K562 (cell line): Measurements from ENCODE around the gene ODC1. TPM values are rescaled to one million over a fixed set of nuclear protein-coding genes. Genes with fewer than 3 reads are reported as not detected.
A peak's percentile ranks its signal among the peaks of the same experiment; 100 is the strongest.

ENCODE experiments used
- CHCHD3 ChIP-seq: fragments of 250-450 bp; sonication (Bioruptor Pico); IDR thresholded peaks from 2 replicates; pipeline ENCODE4 v2.1.2; 2022; ENCODE audit warnings: mild to moderate bottlenecking
- COPS2 ChIP-seq: fragments of 450-650 bp; conservative IDR thresholded peaks from 2 replicates; pipeline ENCODE4 v1.6.1; 2016; ENCODE audit warnings: mild to moderate bottlenecking, moderate library complexity
- CREBBP ChIP-seq: IDR thresholded peaks from one replicate; pipeline ENCODE4 v1.6.1; 2012; ENCODE audit warnings: low read depth, mild to moderate bottlenecking, control low read depth, inconsistent platforms, low read length
- CTBP1 ChIP-seq: fragments of 450-650 bp; IDR thresholded peaks from 2 replicates; pipeline ENCODE4 v1.6.1; 2016; ENCODE audit warnings: borderline replicate concordance
- HCFC1 ChIP-seq: IDR thresholded peaks from 2 replicates; pipeline ENCODE4 v1.6.1; 2012; ENCODE audit warnings: low read depth, low read length, improper control_type of control experiment
- HMG20A ChIP-seq: fragments of 450-650 bp; formaldehyde crosslinking; conservative IDR thresholded peaks from 2 replicates; pipeline ENCODE4 v1.4.0; 2020; ENCODE audit warnings: mild to moderate bottlenecking, mixed read lengths
- ID3 ChIP-seq, 2 experiments: fragments of 250-450 bp in 1 of 2; fragments of 450-650 bp in 1 of 2; sonication (Bioruptor Pico) in 1 of 2; IDR thresholded peaks; 2 replicates each; pipeline versions ENCODE4 v1.6.1 to v1.8.0; 2016 to 2021; ENCODE audit warnings: mild to moderate bottlenecking in 2 of 2, moderate library complexity in 2 of 2, missing compliant biosample characterization in 1 of 2, missing genetic modification characterization in 1 of 2
- MEIS2 ChIP-seq: fragments of 450-650 bp; IDR thresholded peaks from 2 replicates; pipeline ENCODE4 v1.6.1; 2014; ENCODE audit warnings: mild to moderate bottlenecking; ENCODE audit not compliant: partially characterized antibody
- MLLT1 ChIP-seq, 2 experiments: fragments of 450-650 bp; IDR thresholded peaks; 2 replicates each; pipeline ENCODE4 v1.6.1; 2016
- NBN ChIP-seq: fragments of 450-650 bp; IDR thresholded peaks from 2 replicates; pipeline ENCODE4 v1.6.1; 2016; ENCODE audit warnings: low read depth, mild to moderate bottlenecking
- NCOA1 ChIP-seq: fragments of 450-650 bp; IDR thresholded peaks from 2 replicates; pipeline ENCODE4 v1.6.1; 2016; ENCODE audit warnings: low read depth
- SMAD2 ChIP-seq: fragments of 150-350 bp; IDR thresholded peaks from 2 replicates; pipeline ENCODE4 v1.6.1; 2014; ENCODE audit warnings: low read depth, mild to moderate bottlenecking, low read length
- ZNF184 ChIP-seq: sonication (generic); formaldehyde crosslinking; IDR thresholded peaks from 2 replicates; pipeline ENCODE4 v1.5.0; 2020; ENCODE audit warnings: missing genetic modification reagents
- polyA plus RNA-seq, 8 experiments: library from polyadenylated mRNA; depleted of rRNA in 4 of 8; stranded (reverse) in 5 of 8; unstranded in 3 of 8; fragments of >200 nt; fragmentation: Nextera tagmentation in 2 of 8; fragmentation: Illumina TruSeq in 1 of 8; extraction: Ambion mirVana in 2 of 8; extraction: Trizol in 1 of 8; gene quantifications; 2 replicates each; pipeline versions ENCODE4 v1.2.1 to v1.2.3, GENCODE V29; 2011 to 2014; ENCODE audit warnings: inconsistent platforms in 1 of 8, missing spikeins in 1 of 8
- total RNA-seq, 7 experiments: library from RNA; depleted of rRNA in 6 of 7; stranded (reverse); fragments of >200 nt in 6 of 7; fragmentation: Illumina TruSeq in 2 of 7; extraction: Trizol in 2 of 7; gene quantifications; 2 replicates each; pipeline versions ENCODE4 v1.2.1 to v1.2.3, GENCODE V29; 2011 to 2021; ENCODE audit warnings: low replicate concordance in 1 of 7
- TF ChIP-seq, protein P1 (sequence below): sonication (generic); IDR thresholded peaks from 2 replicates; pipeline ENCODE4 v1.6.1; 2016
- TF ChIP-seq, protein P2 (sequence below): sonication (generic); formaldehyde crosslinking; IDR thresholded peaks from 2 replicates; pipeline ENCODE4 v1.8.1; 2023; ENCODE audit warnings: mild to moderate bottlenecking, missing genetic modification reagents
- TF ChIP-seq, protein P3 (sequence below): conservative IDR thresholded peaks from 2 replicates; pipeline ENCODE4 v1.6.1; 2011; ENCODE audit warnings: low read depth, mild to moderate bottlenecking, low read length; ENCODE audit not compliant: control insufficient read depth
- TF ChIP-seq, protein P4 (sequence below): fragments of 450-650 bp; formaldehyde crosslinking; IDR thresholded peaks from 2 replicates; pipeline ENCODE4 v1.4.0; 2020; ENCODE audit warnings: mild to moderate bottlenecking, moderate library complexity

ODC1 gene
- total and polyA plus RNA-seq, 9 of the 15 experiments (the other 6 are each of a cell fraction or from before 2014, with no cell fraction given), result 142 to 563 (median 457) TPM

- TF ChIP-seq, protein P1, sequence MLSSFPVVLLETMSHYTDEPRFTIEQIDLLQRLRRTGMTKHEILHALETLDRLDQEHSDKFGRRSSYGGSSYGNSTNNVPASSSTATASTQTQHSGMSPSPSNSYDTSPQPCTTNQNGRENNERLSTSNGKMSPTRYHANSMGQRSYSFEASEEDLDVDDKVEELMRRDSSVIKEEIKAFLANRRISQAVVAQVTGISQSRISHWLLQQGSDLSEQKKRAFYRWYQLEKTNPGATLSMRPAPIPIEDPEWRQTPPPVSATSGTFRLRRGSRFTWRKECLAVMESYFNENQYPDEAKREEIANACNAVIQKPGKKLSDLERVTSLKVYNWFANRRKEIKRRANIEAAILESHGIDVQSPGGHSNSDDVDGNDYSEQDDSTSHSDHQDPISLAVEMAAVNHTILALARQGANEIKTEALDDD, result 0 out of 2 replicates have a peak, but pooled peaks have one; percentile 13
- TF ChIP-seq COPS2 (no peak), NCOA1 (no peak), HCFC1 (no peak), CHCHD3 (CRISPR knock-in tag) (no peak), CTBP1 (peak; percentile 61; the same call in 1 of the 2 replicates), MEIS2 (peak; percentile 38), MLLT1 (IDR thresholded peaks at IDR 0.05) (0 out of 4 replicates have a peak, but pooled peaks of 1 of the 2 experiments have one; percentile 12), NBN (0 out of 2 replicates have a peak, but pooled peaks have one; percentile 47), CREBBP (no peak), HMG20A (no peak), SMAD2 (no peak), ID3 (CRISPR knock-in tag; IDR thresholded peaks at IDR 0.05) (no peak), ID3 (tag; IDR thresholded peaks at IDR 0.05) (peak; percentile 89), ZNF184 (CRISPR knock-in tag) (no peak)
- TF ChIP-seq, protein P2, sequence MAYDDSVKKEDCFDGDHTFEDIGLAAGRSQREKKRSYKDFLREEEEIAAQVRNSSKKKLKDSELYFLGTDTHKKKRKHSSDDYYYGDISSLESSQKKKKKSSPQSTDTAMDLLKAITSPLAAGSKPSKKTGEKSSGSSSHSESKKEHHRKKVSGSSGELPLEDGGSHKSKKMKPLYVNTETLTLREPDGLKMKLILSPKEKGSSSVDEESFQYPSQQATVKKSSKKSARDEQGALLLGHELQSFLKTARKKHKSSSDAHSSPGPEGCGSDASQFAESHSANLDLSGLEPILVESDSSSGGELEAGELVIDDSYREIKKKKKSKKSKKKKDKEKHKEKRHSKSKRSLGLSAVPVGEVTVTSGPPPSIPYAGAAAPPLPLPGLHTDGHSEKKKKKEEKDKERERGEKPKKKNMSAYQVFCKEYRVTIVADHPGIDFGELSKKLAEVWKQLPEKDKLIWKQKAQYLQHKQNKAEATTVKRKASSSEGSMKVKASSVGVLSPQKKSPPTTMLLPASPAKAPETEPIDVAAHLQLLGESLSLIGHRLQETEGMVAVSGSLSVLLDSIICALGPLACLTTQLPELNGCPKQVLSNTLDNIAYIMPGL (CRISPR knock-in tag), result no peak; the same call in 1 of the 2 replicates
- TF ChIP-seq, protein P3, sequence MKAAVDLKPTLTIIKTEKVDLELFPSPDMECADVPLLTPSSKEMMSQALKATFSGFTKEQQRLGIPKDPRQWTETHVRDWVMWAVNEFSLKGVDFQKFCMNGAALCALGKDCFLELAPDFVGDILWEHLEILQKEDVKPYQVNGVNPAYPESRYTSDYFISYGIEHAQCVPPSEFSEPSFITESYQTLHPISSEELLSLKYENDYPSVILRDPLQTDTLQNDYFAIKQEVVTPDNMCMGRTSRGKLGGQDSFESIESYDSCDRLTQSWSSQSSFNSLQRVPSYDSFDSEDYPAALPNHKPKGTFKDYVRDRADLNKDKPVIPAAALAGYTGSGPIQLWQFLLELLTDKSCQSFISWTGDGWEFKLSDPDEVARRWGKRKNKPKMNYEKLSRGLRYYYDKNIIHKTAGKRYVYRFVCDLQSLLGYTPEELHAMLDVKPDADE, result peak; percentile 73; the same call in 1 of the 2 replicates
- TF ChIP-seq, protein P4, sequence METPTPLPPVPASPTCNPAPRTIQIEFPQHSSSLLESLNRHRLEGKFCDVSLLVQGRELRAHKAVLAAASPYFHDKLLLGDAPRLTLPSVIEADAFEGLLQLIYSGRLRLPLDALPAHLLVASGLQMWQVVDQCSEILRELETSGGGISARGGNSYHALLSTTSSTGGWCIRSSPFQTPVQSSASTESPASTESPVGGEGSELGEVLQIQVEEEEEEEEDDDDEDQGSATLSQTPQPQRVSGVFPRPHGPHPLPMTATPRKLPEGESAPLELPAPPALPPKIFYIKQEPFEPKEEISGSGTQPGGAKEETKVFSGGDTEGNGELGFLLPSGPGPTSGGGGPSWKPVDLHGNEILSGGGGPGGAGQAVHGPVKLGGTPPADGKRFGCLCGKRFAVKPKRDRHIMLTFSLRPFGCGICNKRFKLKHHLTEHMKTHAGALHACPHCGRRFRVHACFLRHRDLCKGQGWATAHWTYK (CRISPR knock-in tag), result peak; percentile 84; the same call in 1 of the 2 replicates
Measured at GRCh38 chr2:10448576-10449485, 704 bp upstream of the ODC1 start (continued).
